CD4-positive, alpha-beta T cell (primary cell): Measurements from ENCODE around the gene SPTBN4. TPM values are rescaled to one million over a fixed set of nuclear protein-coding genes. Genes with fewer than 3 reads are reported as not detected.
"Not testable (repeated sequence)": the region's sequence is repeated elsewhere in the genome, so short reads cannot be mapped to it uniquely, and the experiment has no call there.

Experiments
- ATAC-seq: fragments of 200-7000 bp; cut with Tn5 transposase; one replicate; pipeline ENCODE4 v1.10.0; 2022; ENCODE audit warnings: mild to moderate bottlenecking; ENCODE audit not compliant: poor library complexity
- CTCF ChIA-PET: fragments of 350-600 bp; sonication (Branson Sonifier 250); formaldehyde crosslinking; loops from one replicate; lab custom pipeline; 2021; ENCODE audit warnings: antibody characterized with exemption, inconsistent platforms; lab: Charles Lee
- POLR2A ChIA-PET: fragments of 350-600 bp; sonication (Branson Sonifier 250); formaldehyde crosslinking; loops from one replicate; lab custom pipeline; 2021; ENCODE audit warnings: antibody characterized with exemption, inconsistent platforms; lab: Charles Lee
- DNase-seq, 14 experiments: peaks; one replicate each; pipeline ENCODE4 v3.0.0-alpha.2; 2013 to 2020; ENCODE audit warnings: mixed read lengths in 2 of 14
- H3K27ac ChIP-seq, 2 donors: one replicate each; pipeline versions ENCODE4 v1.5.1 to v1.7.0; 2013; ENCODE audit warnings: low read length in 2 of 2, low read depth in 1 of 2, mild to moderate bottlenecking in 1 of 2
- H3K27me3 ChIP-seq, 2 experiments: 1 replicate in 1 of 2; 2 replicates in 1 of 2; pipeline versions ENCODE4 v1.6.1 to v1.7.0; 2013; ENCODE audit warnings: low read length in 2 of 2, control low read depth in 1 of 2, mild to moderate bottlenecking in 1 of 2, moderate library complexity in 1 of 2; ENCODE audit not compliant: insufficient read depth in 2 of 2, control insufficient read depth in 1 of 2
- H3K36me3 ChIP-seq: one replicate; pipeline ENCODE4 v1.6.1; 2013; ENCODE audit warnings: low read length, control low read depth; ENCODE audit not compliant: insufficient read depth
- H3K4me1 ChIP-seq: one replicate; pipeline ENCODE4 v1.6.1; 2013; ENCODE audit warnings: low read length, control low read depth; ENCODE audit not compliant: insufficient read depth
- H3K4me3 ChIP-seq: one replicate; pipeline ENCODE4 v1.5.1; 2013; ENCODE audit warnings: mild to moderate bottlenecking, low read length, moderate library complexity
- H3K9me3 ChIP-seq, 2 experiments: 1 replicate in 1 of 2; 2 replicates in 1 of 2; pipeline versions ENCODE4 v1.6.1 to v1.7.0; 2013; ENCODE audit warnings: low read length in 2 of 2, mild to moderate bottlenecking in 2 of 2, control low read depth in 1 of 2, moderate library complexity in 1 of 2; ENCODE audit not compliant: control insufficient read depth in 1 of 2, insufficient read depth in 1 of 2
- H3K27ac Mint-ChIP-seq: one replicate; pipeline ENCODE4 v1.8.0; 2020; ENCODE audit warnings: mixed read lengths
- H3K27me3 Mint-ChIP-seq: one replicate; pipeline ENCODE4 v1.8.0; 2021; ENCODE audit warnings: mixed read lengths
- H3K36me3 Mint-ChIP-seq: one replicate; pipeline ENCODE4 v1.8.0; 2021; ENCODE audit warnings: low read depth, mixed read lengths
- H3K4me1 Mint-ChIP-seq: one replicate; pipeline ENCODE4 v1.8.0; 2021; ENCODE audit warnings: low read depth, mixed read lengths
- H3K4me3 Mint-ChIP-seq: one replicate; pipeline ENCODE4 v1.8.0; 2020; ENCODE audit warnings: mild to moderate bottlenecking, mixed read lengths
- H3K9me3 Mint-ChIP-seq: one replicate; pipeline ENCODE4 v1.8.0; 2020; ENCODE audit warnings: mixed read lengths
- intact Hi-C, 2 experiments: fragments of 100-400 bp; cut with DNase I in 1 of 2; cut with micrococcal nuclease in 1 of 2; formaldehyde crosslinking; loops; one replicate each; pipeline versions ENCODE4 v1.15.1 to v1.9.0; 2023 to 2025; cut with DNase I, micrococcal nuclease
- total RNA-seq, 174 experiments: library from RNA in 2 of 174; stranded (reverse) in 2 of 174; gene quantifications; one replicate each; pipeline ENCODE4 v1.2.3 and lab custom pipeline; 2021 to 2026
- TF ChIP-seq, protein P1 (sequence below): fragments of 200-600 bp; IDR thresholded peaks from one replicate; pipeline ENCODE4 v1.8.0; 2022; ENCODE audit warnings: antibody characterized with exemption, mild to moderate bottlenecking

Gene SPTBN4
- total RNA-seq, 2 experiments from 2014 or later: 0.59 to 0.88 TPM

- no peaks in the 10 kb centered on the region for H3K4me1 ChIP-seq
- ChIA-PET POLR2A (no interaction called here), CTCF (no interaction called here)
- Mint-ChIP-seq H3K4me1 (no peaks in the 10 kb centered on the region), H3K9me3 (no peaks in the 10 kb centered on the region), H3K36me3 (no peaks in the 10 kb centered on the region), H3K27ac (no peak overlapping the region), H3K4me3 (no peak overlapping the region), H3K27me3 (no peaks in the 10 kb centered on the region)
- H3K27me3 ChIP-seq: peaks cover 0 to 5% of the 10 kb centered on the region in 2 experiments
- TF ChIP-seq, protein P1, sequence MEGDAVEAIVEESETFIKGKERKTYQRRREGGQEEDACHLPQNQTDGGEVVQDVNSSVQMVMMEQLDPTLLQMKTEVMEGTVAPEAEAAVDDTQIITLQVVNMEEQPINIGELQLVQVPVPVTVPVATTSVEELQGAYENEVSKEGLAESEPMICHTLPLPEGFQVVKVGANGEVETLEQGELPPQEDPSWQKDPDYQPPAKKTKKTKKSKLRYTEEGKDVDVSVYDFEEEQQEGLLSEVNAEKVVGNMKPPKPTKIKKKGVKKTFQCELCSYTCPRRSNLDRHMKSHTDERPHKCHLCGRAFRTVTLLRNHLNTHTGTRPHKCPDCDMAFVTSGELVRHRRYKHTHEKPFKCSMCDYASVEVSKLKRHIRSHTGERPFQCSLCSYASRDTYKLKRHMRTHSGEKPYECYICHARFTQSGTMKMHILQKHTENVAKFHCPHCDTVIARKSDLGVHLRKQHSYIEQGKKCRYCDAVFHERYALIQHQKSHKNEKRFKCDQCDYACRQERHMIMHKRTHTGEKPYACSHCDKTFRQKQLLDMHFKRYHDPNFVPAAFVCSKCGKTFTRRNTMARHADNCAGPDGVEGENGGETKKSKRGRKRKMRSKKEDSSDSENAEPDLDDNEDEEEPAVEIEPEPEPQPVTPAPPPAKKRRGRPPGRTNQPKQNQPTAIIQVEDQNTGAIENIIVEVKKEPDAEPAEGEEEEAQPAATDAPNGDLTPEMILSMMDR: no peak
- no peaks in the 10 kb centered on the region for H3K36me3 ChIP-seq
- H3K27ac ChIP-seq: no peak overlapping the region
- H3K4me3 ChIP-seq: no peak overlapping the region
- intact Hi-C loops: no loop called here
- peaks cover 0 to 3% of the 10 kb centered on the region in 2 experiments for H3K9me3 ChIP-seq
- ATAC-seq (no peak), DNase-seq (no peak)
Observed at GRCh38 chr19:40539070-40539469, 72.3 kb downstream of the SPTBN4 start.

GRCh38 chr19:40542202-40542859 is 75.5 kb downstream of the SPTBN4 start:
- Histone ChIP-seq H3K9me3 (no peaks in the 10 kb centered on the region), H3K4me3 (no peak overlapping the region), H3K27me3 (no peaks in the 10 kb centered on the region), H3K36me3 (no peaks in the 10 kb centered on the region), H3K4me1 (no peaks in the 10 kb centered on the region), H3K27ac (no peak overlapping the region)
- H3K4me1 Mint-ChIP-seq: no peaks in the 10 kb centered on the region
- CTCF ChIA-PET: interaction anchor here (4.5 kb wide), 1 partner anchor 91 kb away, joined by 23 read pairs; no protein-coding TSS in a partner anchor
- TF ChIP-seq, protein P1: no peak
- no peak overlapping the region for H3K4me3 Mint-ChIP-seq
- POLR2A ChIA-PET: interaction anchor here (0.6 kb wide), 1 partner anchor 721 kb away, joined by 3 read pairs; no protein-coding TSS in a partner anchor
- H3K27ac Mint-ChIP-seq: no peak overlapping the region
- H3K9me3 Mint-ChIP-seq: no peaks in the 10 kb centered on the region
- ATAC-seq: no peak
- H3K27me3 Mint-ChIP-seq: peaks cover 10% of the 10 kb centered on the region
- H3K36me3 Mint-ChIP-seq: no peaks in the 10 kb centered on the region
- intact Hi-C loops: no loop called here
- no peak for DNase-seq

GRCh38 chr19:40543029-40543597 is 76.3 kb downstream of the SPTBN4 start:
- H3K4me3 ChIP-seq: no peak overlapping the region
- ATAC-seq: no peak
- peaks cover 0 to 4% of the 10 kb centered on the region in 2 experiments for H3K27me3 ChIP-seq
- no peak for DNase-seq
- no peaks in the 10 kb centered on the region for H3K36me3 Mint-ChIP-seq
- no peak overlapping the region for H3K27ac ChIP-seq
- H3K9me3 Mint-ChIP-seq: no peaks in the 10 kb centered on the region
- H3K36me3 ChIP-seq: no peaks in the 10 kb centered on the region
- no peak overlapping the region for H3K27ac Mint-ChIP-seq
- no peak overlapping the region for H3K4me3 Mint-ChIP-seq
- H3K9me3 ChIP-seq: no peaks in the 10 kb centered on the region
- CTCF ChIA-PET: interaction anchor here (1.3 to 4.5 kb wide), 2 partner anchors 9 to 91 kb away, joined by 3 to 23 read pairs; no protein-coding TSS in a partner anchor
- POLR2A ChIA-PET: no interaction called here
- TF ChIP-seq, protein P1: no peak
- H3K4me1 ChIP-seq: no peaks in the 10 kb centered on the region
- H3K27me3 Mint-ChIP-seq: peaks cover 15% of the 10 kb centered on the region
- no peaks in the 10 kb centered on the region for H3K4me1 Mint-ChIP-seq
- intact Hi-C loops: no loop called here

GRCh38 chr19:40546153-40546841 is 79.5 kb downstream of the SPTBN4 start:
- ATAC-seq: not testable (repeated sequence)

More at GRCh38 chr19:40546153-40546841, 79.5 kb downstream of the SPTBN4 start:
- Mint-ChIP-seq H3K27me3 (peaks cover 39% of the 10 kb centered on the region), H3K4me1 (peaks cover 11% of the 10 kb centered on the region)
- H3K27ac Mint-ChIP-seq, H3K36me3 ChIP-seq, H3K9me3 Mint-ChIP-seq, POLR2A ChIA-PET, H3K4me3 Mint-ChIP-seq, intact Hi-C loops, DNase-seq, H3K27ac ChIP-seq, H3K36me3 Mint-ChIP-seq, H3K4me1 ChIP-seq, H3K4me3 ChIP-seq, H3K9me3 ChIP-seq: not testable (repeated sequence)
- CTCF ChIA-PET: interaction anchor here (1.4 kb wide), 1 partner anchor 88 kb away, joined by 3 read pairs; no protein-coding TSS in a partner anchor
- peaks cover 19 to 23% of the 10 kb centered on the region in 2 experiments for H3K27me3 ChIP-seq
